CD4-positive, alpha-beta T cell treated with Interleukin-10 for 1 hour (primary cell): Measurements from ENCODE around the gene AAMP.
"Not testable (repeated sequence)": the region's sequence is repeated elsewhere in the genome, so short reads cannot be mapped to it uniquely, and the experiment has no call there.

Experiments used
- DNase-seq: peaks from one replicate; pipeline ENCODE4 v3.0.0-alpha.2; 2020

Gene AAMP

GRCh38 chr2:218269900-218270720 lies at the start of gene AAMP, which contains the start of gene PNKD:
Gene AAMP (minus strand): TSS chr2:218270137. CDS start chr2:218270086, 51 bp downstream.
Gene PNKD (plus strand): TSS chr2:218270519. CDS start chr2:218270536, 17 bp downstream.
- DNase-seq, result peak; percentile 100

GRCh38 chr2:218318241-218318640 lies 48.3 kb upstream of the AAMP start:
- DNase-seq, result no peak

GRCh38 chr2:218317835-218318234 lies 47.9 kb upstream of the AAMP start:
- no peak for DNase-seq

- DNase-seq, result no peak
Observed at GRCh38 chr2:218317303-218317630, 47.3 kb upstream of the AAMP start.

- DNase-seq, result no peak
Observed at GRCh38 chr2:218315397-218315796, 45.5 kb upstream of the AAMP start.

GRCh38 chr2:218314764-218315163 lies 44.8 kb upstream of the AAMP start:
- not testable (repeated sequence) for DNase-seq

GRCh38 chr2:218313356-218313755 lies 43.4 kb upstream of the AAMP start:
- DNase-seq, result no peak

- no peak for DNase-seq
Observed at GRCh38 chr2:218312267-218312756, 42.4 kb upstream of the AAMP start.

- DNase-seq, result not testable (repeated sequence)
Observed at GRCh38 chr2:218311541-218312266, 41.8 kb upstream of the AAMP start.

- DNase-seq, result no peak
Observed at GRCh38 chr2:218310853-218311540, 41.1 kb upstream of the AAMP start.

- DNase-seq, result no peak
Observed at GRCh38 chr2:218307415-218308090, 37.6 kb upstream of the AAMP start.

GRCh38 chr2:218306184-218306920 lies 36.4 kb upstream of the AAMP start:
- DNase-seq, result no peak

GRCh38 chr2:218305383-218305782 lies 35.4 kb upstream of the AAMP start:
- DNase-seq, result no peak

- peak; percentile 92 for DNase-seq
Observed at GRCh38 chr2:218301176-218301819, 31.4 kb upstream of the AAMP start.

- DNase-seq, result no peak
Observed at GRCh38 chr2:218300141-218300540, 30.2 kb upstream of the AAMP start.

- DNase-seq, result no peak
Observed at GRCh38 chr2:218298314-218298875, 28.5 kb upstream of the AAMP start.

GRCh38 chr2:218296847-218297246 lies 26.9 kb upstream of the AAMP start:
- no peak for DNase-seq

- DNase-seq, result no peak
Observed at GRCh38 chr2:218296200-218296599, 26.3 kb upstream of the AAMP start.

GRCh38 chr2:218295029-218295428 lies 25.1 kb upstream of the AAMP start:
- no peak for DNase-seq

GRCh38 chr2:218294430-218295022 lies 24.6 kb upstream of the AAMP start:
- DNase-seq, result no peak
